HG03025 (cell line): ENCODE measurements around the gene OSBPL6.
"Not testable (repeated sequence)": the region's sequence is repeated elsewhere in the genome, so short reads cannot be mapped to it uniquely, and the experiment has no call there.

Experiments used
- ATAC-seq: cut with Tn5 transposase; IDR thresholded peaks from one replicate; pipeline ENCODE4 v1.9.1; 2021; ENCODE audit warnings: mild to moderate bottlenecking, moderate library complexity; ENCODE audit not compliant: unreplicated experiment, low FRiP score

Gene OSBPL6

GRCh38 chr2:178295115-178295514, 100.8 kb downstream of the OSBPL6 start:
- no peak for ATAC-seq

- no peak for ATAC-seq
These were observed 101.6 kb downstream of the OSBPL6 start for GRCh38 chr2:178295906-178296305.

GRCh38 chr2:178296394-178297090, 102.2 kb downstream of the OSBPL6 start:
- ATAC-seq = no peak

GRCh38 chr2:178297091-178297411, 102.7 kb downstream of the OSBPL6 start:
- ATAC-seq = no peak

- ATAC-seq = no peak
These were observed 104.5 kb downstream of the OSBPL6 start for GRCh38 chr2:178298785-178299212.

- no peak for ATAC-seq
These were observed 107.4 kb downstream of the OSBPL6 start for GRCh38 chr2:178301649-178302238.

- no peak for ATAC-seq
These were observed 110.0 kb downstream of the OSBPL6 start for GRCh38 chr2:178304333-178304732.

GRCh38 chr2:178306352-178307073, 112.2 kb downstream of the OSBPL6 start:
- ATAC-seq = peak; percentile 99

- ATAC-seq = no peak
These were observed 113.3 kb downstream of the OSBPL6 start for GRCh38 chr2:178307650-178308049.

- ATAC-seq = no peak
These were observed 115.2 kb downstream of the OSBPL6 start for GRCh38 chr2:178309541-178309940.

- ATAC-seq = no peak
These were observed 120.8 kb downstream of the OSBPL6 start for GRCh38 chr2:178315078-178315477.

- ATAC-seq = no peak
These were observed 121.2 kb downstream of the OSBPL6 start for GRCh38 chr2:178315488-178315948.

GRCh38 chr2:178317811-178318210, 123.5 kb downstream of the OSBPL6 start:
- ATAC-seq = no peak

GRCh38 chr2:178320011-178320585, 125.8 kb downstream of the OSBPL6 start:
- no peak for ATAC-seq

- ATAC-seq = no peak
These were observed 127.8 kb downstream of the OSBPL6 start for GRCh38 chr2:178322068-178322467.

GRCh38 chr2:178323331-178323730, 129.0 kb downstream of the OSBPL6 start:
- ATAC-seq = not testable (repeated sequence)

- ATAC-seq = no peak
These were observed 129.8 kb downstream of the OSBPL6 start for GRCh38 chr2:178324077-178324476.

- ATAC-seq = no peak
These were observed 131.0 kb downstream of the OSBPL6 start for GRCh38 chr2:178325268-178325667.

- ATAC-seq = no peak
These were observed 133.2 kb downstream of the OSBPL6 start for GRCh38 chr2:178327516-178327915.

GRCh38 chr2:178328037-178328436, 133.7 kb downstream of the OSBPL6 start:
- no peak for ATAC-seq
